ENCODE results near the gene CD248. TPM values are rescaled to one million over a fixed set of nuclear protein-coding genes. Genes with fewer than 3 reads are reported as not detected.

CD248 gene
- polyA plus RNA-seq, 2 of the 4 experiments (the other 2 are of a cell fraction) = 0.03 TPM; not detected in 1

DNA sequence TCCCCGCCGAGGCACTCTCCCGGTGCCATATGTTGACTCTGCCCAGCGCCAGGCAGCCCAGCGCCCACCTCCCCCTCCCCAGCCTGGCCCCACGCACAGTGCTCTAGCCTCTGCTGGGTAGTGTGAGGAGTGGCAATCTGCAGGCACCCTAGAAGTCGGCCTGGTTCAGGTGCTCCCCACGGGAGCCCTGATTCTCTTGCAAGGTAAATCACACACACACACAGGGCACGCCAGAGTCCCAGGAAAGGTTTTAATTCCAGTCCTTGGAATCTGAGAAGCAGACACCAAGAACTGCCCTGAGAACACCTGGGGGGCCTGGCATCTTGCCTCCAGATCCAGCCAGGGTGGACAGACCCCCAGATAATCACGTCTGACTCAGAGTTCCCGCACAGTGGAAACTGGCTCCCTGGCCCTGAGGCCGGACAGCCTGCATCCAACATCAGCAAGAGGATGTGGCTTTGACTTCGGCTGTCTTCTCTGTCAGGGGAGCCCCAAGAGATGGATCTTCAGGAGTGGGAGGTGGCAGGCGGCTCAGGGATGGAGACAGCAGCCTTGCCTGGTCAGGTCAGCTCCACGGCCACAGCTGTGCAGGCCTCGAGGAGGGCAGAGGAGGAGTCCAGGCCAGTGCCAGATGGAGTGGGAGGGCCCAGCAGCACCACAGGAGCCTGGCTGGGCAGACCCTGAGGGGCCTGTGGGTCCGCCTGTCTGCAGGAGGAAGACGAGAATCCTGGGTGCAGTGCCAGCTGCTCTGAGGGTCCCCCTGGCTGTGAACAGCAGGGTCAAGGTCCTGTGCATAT is 20.5 kb upstream of the CD248 start:
- Histone ChIP-seq H3K4me3 (no peak overlapping the region), H3K4me2 (peak overlapping the region; percentile 92), H3K27ac (peak overlapping the region; percentile 83 to 97), H3K9me3 (no peaks in the 10 kb centered on the region), H3K4me1 (peaks cover 26% of the 10 kb centered on the region)
- ChIA-PET POLR2A (interaction anchor here (0.8 to 3.5 kb wide), 2 partner anchors 25 kb away, joined by 3 to 42 read pairs; no protein-coding TSS in a partner anchor), CTCF (interaction anchor here (0.7 to 8.7 kb wide), 9 partner anchors 7 to 79 kb away, joined by 3 to 247 read pairs (median 6); partner anchors contain the start of gene CD248)
- ATAC-seq (no peak), FAIRE-seq (no peak), DNase-seq (ENCODE audit: low read depth in 1 of 2, low spot score in 1 of 2) (no peak)
- 56% methylated on average over 17 of the region's 18 CpGs for WGBS (ENCODE audit: missing lambda C conversion rate)
- TF ChIP-seq ZSCAN20 (CRISPR knock-in tag; IDR thresholded peaks at IDR 0.05) = no peak

GRCh38 chr11:66336234-66337102 is 19.6 kb upstream of the CD248 start, which contains the start of gene RIN1:
Gene RIN1, minus strand, starts transcription at chr11:66336434. Its CDS starts 32 bp downstream, at chr11:66336402.
- peak; percentile 74 to 86 for ATAC-seq
- peak; percentile 92 for FAIRE-seq
- peak; percentile 48; the same call in 1 of the 2 replicates for TF ChIP-seq TP53 (CRISPR knock-in tag; IDR thresholded peaks at IDR 0.05)
- TF ChIP-seq JUNB (IDR thresholded peaks at IDR 0.05) = no peak; the same call in 1 of the 2 replicates
- no peak for TF ChIP-seq NFE2L2 (conservative IDR thresholded peaks at IDR 0.05; ENCODE audit: low read length)
- TF ChIP-seq GATA3 (IDR thresholded peaks at IDR 0.05; ENCODE audit: borderline replicate concordance) = peak; percentile 35; the same call in 1 of the 2 replicates
- no peak for TF ChIP-seq CBX2 (IDR thresholded peaks at IDR 0.05; ENCODE audit: borderline replicate concordance, low read depth)
- 0 out of 3 replicates have a peak, but pooled peaks have one; percentile 8 for TF ChIP-seq BCL3 (IDR thresholded peaks at IDR 0.05)
- no peak for TF ChIP-seq PHF8 (IDR thresholded peaks at IDR 0.05; ENCODE audit: borderline replicate concordance, low read depth)
- TF ChIP-seq FOSB (CRISPR knock-in tag; IDR thresholded peaks at IDR 0.05) = no peak
- TF ChIP-seq MAX (IDR thresholded peaks at IDR 0.05) = peak; percentile 77
- no peak for TF ChIP-seq HOXA7 (CRISPR knock-in tag; IDR thresholded peaks at IDR 0.05)
- TF ChIP-seq KDM1A (IDR thresholded peaks at IDR 0.05; ENCODE audit: low read depth) = no peak
- TF ChIP-seq RAD21 (conservative IDR thresholded peaks at IDR 0.05 in 1 of 2, IDR thresholded peaks at IDR 0.05 in 1 of 2) = peak; percentile 63 to 74; a peak in 4 of 5 replicates
- no peak for TF ChIP-seq MYC (IDR thresholded peaks at IDR 0.05; ENCODE audit: borderline replicate concordance, low read length)
- TF ChIP-seq ELK1 (IDR thresholded peaks at IDR 0.05; ENCODE audit: low read depth, low read length) = no peak
- TF ChIP-seq SMC3 (IDR thresholded peaks at IDR 0.05) = peak; percentile 37; the same call in 1 of the 3 replicates
- TF ChIP-seq CTCF (IDR thresholded peaks at IDR 0.05) = peak; percentile 53
- peak; percentile 34 for TF ChIP-seq POLR2A (IDR thresholded peaks at IDR 0.05; ENCODE audit: low read length)
- TF ChIP-seq RFX5 (IDR thresholded peaks at IDR 0.05) = no peak
- TF ChIP-seq ZC3H11A (IDR thresholded peaks at IDR 0.05) = no peak
- TF ChIP-seq FOSL2 (IDR thresholded peaks at IDR 0.05) = no peak
- TF ChIP-seq FOSL2 (CRISPR knock-in tag; IDR thresholded peaks at IDR 0.05) = peak; percentile 88
- TF ChIP-seq, protein P1, sequence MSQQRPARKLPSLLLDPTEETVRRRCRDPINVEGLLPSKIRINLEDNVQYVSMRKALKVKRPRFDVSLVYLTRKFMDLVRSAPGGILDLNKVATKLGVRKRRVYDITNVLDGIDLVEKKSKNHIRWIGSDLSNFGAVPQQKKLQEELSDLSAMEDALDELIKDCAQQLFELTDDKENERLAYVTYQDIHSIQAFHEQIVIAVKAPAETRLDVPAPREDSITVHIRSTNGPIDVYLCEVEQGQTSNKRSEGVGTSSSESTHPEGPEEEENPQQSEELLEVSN (IDR thresholded peaks at IDR 0.05; ENCODE audit: borderline replicate concordance, low read depth) = peak; percentile 53; the same call in 1 of the 2 replicates
- TF ChIP-seq, protein P2, sequence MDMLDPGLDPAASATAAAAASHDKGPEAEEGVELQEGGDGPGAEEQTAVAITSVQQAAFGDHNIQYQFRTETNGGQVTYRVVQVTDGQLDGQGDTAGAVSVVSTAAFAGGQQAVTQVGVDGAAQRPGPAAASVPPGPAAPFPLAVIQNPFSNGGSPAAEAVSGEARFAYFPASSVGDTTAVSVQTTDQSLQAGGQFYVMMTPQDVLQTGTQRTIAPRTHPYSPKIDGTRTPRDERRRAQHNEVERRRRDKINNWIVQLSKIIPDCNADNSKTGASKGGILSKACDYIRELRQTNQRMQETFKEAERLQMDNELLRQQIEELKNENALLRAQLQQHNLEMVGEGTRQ (IDR thresholded peaks at IDR 0.05) = peak; percentile 11; the same call in 1 of the 2 replicates
- peak in 1 of 2 experiments; percentile 8; a peak in 1 of 4 replicates for TF ChIP-seq CEBPB (IDR thresholded peaks at IDR 0.05)
- Histone ChIP-seq H3K9me3 (no peaks in the 10 kb centered on the region), H3K4me1 (peaks cover 26% of the 10 kb centered on the region), H3K27ac (peak within 1 kb of the TSS; percentile 83 to 97), H3K4me3 (peak within 1 kb of the TSS; percentile 56), H3K4me2 (peak within 1 kb of the TSS; percentile 92)
- peak; percentile 86 to 93 for DNase-seq (ENCODE audit: low read depth in 1 of 2, low spot score in 1 of 2)
- 5% methylated on average over 20 of the region's 22 CpGs for WGBS (ENCODE audit: missing lambda C conversion rate)
- ChIA-PET POLR2A (interaction anchor here (0.6 to 3.5 kb wide), 4 partner anchors 8 to 48 kb away, joined by 3 to 42 read pairs (median 8); partner anchors contain the start of genes BRMS1, CD248 and YIF1A), CTCF (interaction anchor here (0.7 to 8.7 kb wide), 15 partner anchors 10 to 63 kb away, joined by 3 to 247 read pairs (median 4); partner anchors contain the start of genes B4GAT1, BRMS1, CD248 and TMEM151A)
